Measurements from ENCODE around the gene HOXB8.

Gene HOXB8

GRCh38 chr17:48582750-48583069 lies 32.4 kb downstream of the HOXB8 start:
- no peak for DNase-seq

GRCh38 chr17:48579760-48580554 lies 35.1 kb downstream of the HOXB8 start:
- DNase-seq: no peak

- DNase-seq: no peak
These were observed 35.7 kb downstream of the HOXB8 start for GRCh38 chr17:48579471-48579759.

GRCh38 chr17:48578616-48579470 lies 36.2 kb downstream of the HOXB8 start:
- DNase-seq: no peak

- peak; percentile 74 to 77 for DNase-seq
These were observed 37.0 kb downstream of the HOXB8 start, which contains the start of gene HOXB4 for GRCh38 chr17:48577946-48578615. HOXB4 (minus strand) TSS chr17:48578350; CDS start chr17:48578319, 31 bp downstream.

- DNase-seq: no peak
These were observed 37.7 kb downstream of the HOXB8 start for GRCh38 chr17:48577330-48577945.

- peak in 1 of 2 donors; percentile 37 for DNase-seq
These were observed 38.4 kb downstream of the HOXB8 start for GRCh38 chr17:48576479-48577309.

- DNase-seq: no peak
These were observed 39.2 kb downstream of the HOXB8 start for GRCh38 chr17:48575673-48576478.

- DNase-seq: no peak
These were observed 40.0 kb downstream of the HOXB8 start for GRCh38 chr17:48575066-48575582.

- no peak for DNase-seq
These were observed 40.5 kb downstream of the HOXB8 start for GRCh38 chr17:48574505-48575065.

- DNase-seq: no peak
These were observed 43.2 kb downstream of the HOXB8 start for GRCh38 chr17:48571826-48572417.

- no peak for DNase-seq
These were observed 43.9 kb downstream of the HOXB8 start for GRCh38 chr17:48571024-48571818.

GRCh38 chr17:48570325-48571023 lies 44.6 kb downstream of the HOXB8 start:
- no peak for DNase-seq

- no peak for DNase-seq
These were observed 45.3 kb downstream of the HOXB8 start for GRCh38 chr17:48569674-48570324.

GRCh38 chr17:48569240-48569582 lies 45.9 kb downstream of the HOXB8 start:
- DNase-seq: no peak

GRCh38 chr17:48568499-48569239 lies 46.4 kb downstream of the HOXB8 start:
- no peak for DNase-seq

GRCh38 chr17:48567646-48568354 lies 47.3 kb downstream of the HOXB8 start:
- no peak for DNase-seq

All from stimulated activated CD4-positive, alpha-beta T cell treated with anti-CD3 and anti-CD28 coated beads, Interleukin-2, amount 100 ng/mL, for 24 hours (primary cell).